Right ventricle myocardium superior (tissue), 1 donor: ENCODE measurements around the gene NCAN. TPM values are rescaled to one million over a fixed set of nuclear protein-coding genes. Genes with fewer than 3 reads are reported as not detected.

Source experiments
- ATAC-seq: fragments of 200-7000 bp; cut with Tn5 transposase; one replicate; pipeline ENCODE4 v1.9.1; 2020; ENCODE audit warnings: mild to moderate bottlenecking; ENCODE audit not compliant: poor library complexity
- DNase-seq: peaks from one replicate; pipeline ENCODE4 v3.0.0-alpha.2; 2020
- intact Hi-C: fragments of 100-400 bp; cut with DNase I; formaldehyde crosslinking; loops from one replicate; pipeline ENCODE4 v1.11.2; 2022
- total RNA-seq: library from RNA; stranded (reverse); fragmentation: NEBNext Ultra II Directional; extraction: Animal tissue kit (Norgen Biotek cat#: 25700); gene quantifications from one replicate; pipeline ENCODE4 v1.2.1, GENCODE V29; 2021
- donor health status: DM: no; HTN: yes; CAD: no; lungs with severe emphysema.

The NCAN gene
- total RNA-seq, 1 donor from 2014 or later: not detected

GRCh38 chr19:19192078-19192882 lies 19.5 kb upstream of the NCAN start, which contains the start of the genes BORCS8 and RFXANK:
Gene BORCS8, minus strand, starts transcription at chr19:19192152. Its CDS starts 35 bp downstream, at chr19:19192117.
Gene RFXANK, plus strand, starts transcription at chr19:19192258. Its CDS starts 1,689 bp downstream, at chr19:19193947.
- intact Hi-C loops: no loop called here
- peak; percentile 99 for DNase-seq
- peak; percentile 96 for ATAC-seq

- ATAC-seq: no peak
- no peak for DNase-seq
- intact Hi-C loops: no loop called here
Observed at GRCh38 chr19:19192910-19193423, 18.8 kb upstream of the NCAN start.

- no peak for DNase-seq
- intact Hi-C loops: no loop called here
- no peak for ATAC-seq
Observed at GRCh38 chr19:19193926-19194325, 17.8 kb upstream of the NCAN start.

- intact Hi-C loops: no loop called here
- ATAC-seq (no peak), DNase-seq (no peak)
Observed at GRCh38 chr19:19201697-19202630, 9.8 kb upstream of the NCAN start.

GRCh38 chr19:19202707-19203011 lies 9.1 kb upstream of the NCAN start:
- DNase-seq (no peak), ATAC-seq (no peak)
- intact Hi-C loops: no loop called here

- intact Hi-C loops: no loop called here
- peak; percentile 95 for DNase-seq
- peak; percentile 97 for ATAC-seq
Observed at GRCh38 chr19:19203012-19203856, 8.5 kb upstream of the NCAN start, which contains the start of gene NR2C2AP. Gene NR2C2AP, minus strand, starts transcription at chr19:19203414. Its CDS starts 354 bp downstream, at chr19:19203060.

GRCh38 chr19:19204181-19204580 lies 7.6 kb upstream of the NCAN start:
- ATAC-seq (no peak), DNase-seq (no peak)
- intact Hi-C loops: no loop called here

GRCh38 chr19:19205416-19206410 lies 6.0 kb upstream of the NCAN start:
- ATAC-seq (no peak), DNase-seq (no peak)
- intact Hi-C loops: no loop called here

GRCh38 chr19:19206938-19207337 lies 4.8 kb upstream of the NCAN start:
- no peak for ATAC-seq
- DNase-seq: no peak
- intact Hi-C loops: no loop called here

- intact Hi-C loops: no loop called here
- ATAC-seq (no peak), DNase-seq (no peak)
Observed at GRCh38 chr19:19207637-19208572, 3.9 kb upstream of the NCAN start.

GRCh38 chr19:19209372-19209771 lies 2.4 kb upstream of the NCAN start:
- intact Hi-C loops: no loop called here
- DNase-seq: no peak
- no peak for ATAC-seq

GRCh38 chr19:19212916-19213315 lies 1.2 kb downstream of the NCAN start:
- intact Hi-C loops: no loop called here
- ATAC-seq (no peak), DNase-seq (no peak)

GRCh38 chr19:19213426-19214158 lies 1.8 kb downstream of the NCAN start:
- DNase-seq (no peak), ATAC-seq (no peak)
- intact Hi-C loops: no loop called here

GRCh38 chr19:19214159-19214490 lies 2.4 kb downstream of the NCAN start:
- intact Hi-C loops: no loop called here
- ATAC-seq (no peak), DNase-seq (no peak)

- intact Hi-C loops: no loop called here
- DNase-seq (peak; percentile 55), ATAC-seq (peak; percentile 62)
Observed at GRCh38 chr19:19214892-19215291, 3.1 kb downstream of the NCAN start.

GRCh38 chr19:19215792-19216191 lies 4.0 kb downstream of the NCAN start:
- ATAC-seq (no peak), DNase-seq (no peak)
- intact Hi-C loops: no loop called here
